CD4-positive, alpha-beta T cell (primary cell): ENCODE measurements around the gene UBQLN3. TPM values are rescaled to one million over a fixed set of nuclear protein-coding genes. Genes with fewer than 3 reads are reported as not detected.

Source experiments
- ATAC-seq: fragments of 200-7000 bp; cut with Tn5 transposase; one replicate; pipeline ENCODE4 v1.10.0; 2022; ENCODE audit warnings: mild to moderate bottlenecking; ENCODE audit not compliant: poor library complexity
- CTCF ChIA-PET: fragments of 350-600 bp; sonication (Branson Sonifier 250); formaldehyde crosslinking; loops from one replicate; lab custom pipeline; 2021; ENCODE audit warnings: antibody characterized with exemption, inconsistent platforms; lab: Charles Lee
- POLR2A ChIA-PET: fragments of 350-600 bp; sonication (Branson Sonifier 250); formaldehyde crosslinking; loops from one replicate; lab custom pipeline; 2021; ENCODE audit warnings: antibody characterized with exemption, inconsistent platforms; lab: Charles Lee
- DNase-seq, 14 experiments: peaks; one replicate each; pipeline ENCODE4 v3.0.0-alpha.2; 2013 to 2020; ENCODE audit warnings: mixed read lengths in 2 of 14
- H3K27ac ChIP-seq, 2 donors: one replicate each; pipeline versions ENCODE4 v1.5.1 to v1.7.0; 2013; ENCODE audit warnings: low read length in 2 of 2, low read depth in 1 of 2, mild to moderate bottlenecking in 1 of 2
- H3K27me3 ChIP-seq, 2 experiments: 1 replicate in 1 of 2; 2 replicates in 1 of 2; pipeline versions ENCODE4 v1.6.1 to v1.7.0; 2013; ENCODE audit warnings: low read length in 2 of 2, control low read depth in 1 of 2, mild to moderate bottlenecking in 1 of 2, moderate library complexity in 1 of 2; ENCODE audit not compliant: insufficient read depth in 2 of 2, control insufficient read depth in 1 of 2
- H3K36me3 ChIP-seq: one replicate; pipeline ENCODE4 v1.6.1; 2013; ENCODE audit warnings: low read length, control low read depth; ENCODE audit not compliant: insufficient read depth
- H3K4me1 ChIP-seq: one replicate; pipeline ENCODE4 v1.6.1; 2013; ENCODE audit warnings: low read length, control low read depth; ENCODE audit not compliant: insufficient read depth
- H3K4me3 ChIP-seq: one replicate; pipeline ENCODE4 v1.5.1; 2013; ENCODE audit warnings: mild to moderate bottlenecking, low read length, moderate library complexity
- H3K9me3 ChIP-seq, 2 experiments: 1 replicate in 1 of 2; 2 replicates in 1 of 2; pipeline versions ENCODE4 v1.6.1 to v1.7.0; 2013; ENCODE audit warnings: low read length in 2 of 2, mild to moderate bottlenecking in 2 of 2, control low read depth in 1 of 2, moderate library complexity in 1 of 2; ENCODE audit not compliant: control insufficient read depth in 1 of 2, insufficient read depth in 1 of 2
- H3K27ac Mint-ChIP-seq: one replicate; pipeline ENCODE4 v1.8.0; 2020; ENCODE audit warnings: mixed read lengths
- H3K27me3 Mint-ChIP-seq: one replicate; pipeline ENCODE4 v1.8.0; 2021; ENCODE audit warnings: mixed read lengths
- H3K36me3 Mint-ChIP-seq: one replicate; pipeline ENCODE4 v1.8.0; 2021; ENCODE audit warnings: low read depth, mixed read lengths
- H3K4me1 Mint-ChIP-seq: one replicate; pipeline ENCODE4 v1.8.0; 2021; ENCODE audit warnings: low read depth, mixed read lengths
- H3K4me3 Mint-ChIP-seq: one replicate; pipeline ENCODE4 v1.8.0; 2020; ENCODE audit warnings: mild to moderate bottlenecking, mixed read lengths
- H3K9me3 Mint-ChIP-seq: one replicate; pipeline ENCODE4 v1.8.0; 2020; ENCODE audit warnings: mixed read lengths
- CTCF ChIP-seq: fragments of 200-600 bp; IDR thresholded peaks from one replicate; pipeline ENCODE4 v1.8.0; 2022; ENCODE audit warnings: antibody characterized with exemption, mild to moderate bottlenecking
- intact Hi-C, 2 experiments: fragments of 100-400 bp; cut with DNase I in 1 of 2; cut with micrococcal nuclease in 1 of 2; formaldehyde crosslinking; loops; one replicate each; pipeline versions ENCODE4 v1.15.1 to v1.9.0; 2023 to 2025; cut with DNase I, micrococcal nuclease
- total RNA-seq, 174 experiments: library from RNA in 2 of 174; stranded (reverse) in 2 of 174; gene quantifications; one replicate each; pipeline ENCODE4 v1.2.3 and lab custom pipeline; 2021 to 2026

UBQLN3 gene
- total RNA-seq, 2 experiments from 2014 or later, result 0.08 TPM; not detected in 1

GRCh38 chr11:5553343-5553742 lies 43.6 kb upstream of the UBQLN3 start:
- Histone ChIP-seq H3K36me3 (no peaks in the 10 kb centered on the region), H3K27ac (no peak overlapping the region), H3K9me3 (no peaks in the 10 kb centered on the region), H3K4me1 (no peaks in the 10 kb centered on the region), H3K4me3 (no peak overlapping the region), H3K27me3 (no peaks in the 10 kb centered on the region)
- Mint-ChIP-seq H3K9me3 (no peaks in the 10 kb centered on the region), H3K4me1 (no peaks in the 10 kb centered on the region), H3K27me3 (no peaks in the 10 kb centered on the region), H3K4me3 (no peak overlapping the region), H3K27ac (no peak overlapping the region), H3K36me3 (no peaks in the 10 kb centered on the region)
- DNase-seq (no peak), ATAC-seq (no peak)
- CTCF ChIA-PET, result no interaction called here
- POLR2A ChIA-PET, result no interaction called here
- intact Hi-C loops, result no loop called here
- TF ChIP-seq CTCF, result no peak

GRCh38 chr11:5550440-5551095 lies 40.8 kb upstream of the UBQLN3 start:
- intact Hi-C loops, result no loop called here
- H3K27me3 Mint-ChIP-seq, result no peaks in the 10 kb centered on the region
- TF ChIP-seq CTCF, result no peak
- ChIA-PET CTCF (no interaction called here), POLR2A (no interaction called here)
- ATAC-seq (no peak), DNase-seq (no peak)
- no peaks in the 10 kb centered on the region for H3K4me1 Mint-ChIP-seq
- H3K9me3 Mint-ChIP-seq, result no peaks in the 10 kb centered on the region
- Histone ChIP-seq H3K36me3 (no peaks in the 10 kb centered on the region), H3K9me3 (no peaks in the 10 kb centered on the region), H3K27ac (no peak overlapping the region), H3K4me3 (no peak overlapping the region), H3K27me3 (no peaks in the 10 kb centered on the region), H3K4me1 (no peaks in the 10 kb centered on the region)
- H3K27ac Mint-ChIP-seq, result no peak overlapping the region
- no peak overlapping the region for H3K4me3 Mint-ChIP-seq
- no peaks in the 10 kb centered on the region for H3K36me3 Mint-ChIP-seq

- H3K4me3 Mint-ChIP-seq, result no peak within 1 kb of the TSS
- H3K4me1 Mint-ChIP-seq, result no peaks in the 10 kb centered on the region
- no peak for TF ChIP-seq CTCF
- H3K36me3 Mint-ChIP-seq, result no peaks in the 10 kb centered on the region
- intact Hi-C loops, result no loop called here
- ATAC-seq (no peak), DNase-seq (no peak)
- no peak within 1 kb of the TSS for H3K4me3 ChIP-seq
- H3K27me3 Mint-ChIP-seq, result no peaks in the 10 kb centered on the region
- H3K27ac ChIP-seq, result no peak within 1 kb of the TSS
- H3K27me3 ChIP-seq, result no peaks in the 10 kb centered on the region
- H3K9me3 ChIP-seq, result no peaks in the 10 kb centered on the region
- CTCF ChIA-PET, result no interaction called here
- H3K36me3 ChIP-seq, result no peaks in the 10 kb centered on the region
- H3K9me3 Mint-ChIP-seq, result no peaks in the 10 kb centered on the region
- POLR2A ChIA-PET, result no interaction called here
- H3K4me1 ChIP-seq, result no peaks in the 10 kb centered on the region
- no peak within 1 kb of the TSS for H3K27ac Mint-ChIP-seq
Measured at GRCh38 chr11:5548440-5548839, 38.7 kb upstream of the UBQLN3 start, which contains the start of gene OR52H1. Gene OR52H1 (minus strand): TSS chr11:5548540. CDS start chr11:5545505, 3,035 bp downstream.
